NCI-H226 (cell line): ENCODE measurements around the gene ADAMTS6.
A peak's percentile ranks its signal among the peaks of the same experiment; 100 is the strongest.
"Not testable (repeated sequence)": the region's sequence is repeated elsewhere in the genome, so short reads cannot be mapped to it uniquely, and the experiment has no call there.

Experiments
- DNase-seq: peaks from one replicate; pipeline ENCODE4 v3.0.0-alpha.2; 2015

The ADAMTS6 gene

DNA sequence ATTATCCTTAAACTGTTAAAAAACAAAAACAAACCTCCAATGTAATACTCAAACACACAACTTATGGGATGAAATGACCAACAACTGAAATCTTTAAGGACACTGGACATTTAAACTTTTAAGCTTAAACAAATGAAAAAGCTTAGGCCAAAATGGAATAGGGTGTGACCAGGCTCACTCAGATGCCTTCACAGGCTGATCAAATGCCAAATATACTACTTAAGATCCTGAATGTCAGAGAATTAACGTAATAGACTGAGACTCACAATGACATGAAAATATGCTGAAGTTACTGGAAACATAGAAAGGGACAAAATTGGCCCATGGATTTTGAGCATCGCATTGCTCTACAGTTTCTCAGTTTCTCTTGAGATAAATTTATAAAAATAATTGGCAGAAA is 286.8 kb downstream of the ADAMTS6 start:
- DNase-seq, result no peak

DNA sequence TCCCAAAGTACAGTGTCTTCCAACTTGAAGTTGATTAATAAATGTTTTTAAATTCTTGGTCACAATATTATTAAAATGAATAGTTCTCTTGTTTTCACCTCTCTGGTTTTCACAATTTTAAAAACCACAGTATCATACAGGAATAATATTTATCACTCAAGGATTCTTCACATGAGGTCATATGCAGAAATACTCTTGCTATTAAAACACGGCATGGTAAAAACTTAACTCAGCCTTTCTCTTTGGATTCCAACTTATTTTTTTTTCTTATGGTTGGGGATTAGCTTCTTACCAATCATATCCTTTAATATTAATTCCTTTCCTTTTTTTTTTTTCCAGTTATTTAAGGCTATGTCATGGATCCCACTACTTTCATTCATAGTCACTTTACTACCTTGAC is 289.4 kb downstream of the ADAMTS6 start:
- DNase-seq, result no peak

DNA sequence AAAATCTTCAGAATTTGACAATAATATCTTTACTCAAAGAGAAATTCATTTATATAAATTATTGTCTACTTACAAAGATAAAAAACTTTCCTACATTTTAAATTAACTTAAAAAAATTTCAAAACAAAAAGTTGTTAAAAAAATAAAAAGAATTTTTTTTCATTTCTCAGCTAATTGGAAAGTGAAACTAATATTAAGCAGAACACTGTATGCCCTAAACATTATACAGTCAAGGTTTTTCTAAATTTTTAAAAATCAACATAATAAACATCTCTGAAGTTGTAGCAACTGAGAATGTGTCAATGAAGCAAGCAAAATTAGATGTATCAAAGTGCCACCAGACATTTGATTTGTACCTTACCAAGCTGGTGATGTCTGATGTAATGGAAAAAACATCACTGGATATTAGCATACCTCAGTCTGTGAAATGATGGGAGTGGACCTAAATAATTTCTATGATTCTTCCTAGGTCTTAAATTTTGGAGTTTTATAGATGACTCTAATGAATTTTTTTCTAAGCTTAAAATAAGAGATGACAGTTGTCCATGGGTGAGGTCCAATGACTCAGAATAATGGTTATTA is 290.1 kb downstream of the ADAMTS6 start:
- no peak for DNase-seq

DNA sequence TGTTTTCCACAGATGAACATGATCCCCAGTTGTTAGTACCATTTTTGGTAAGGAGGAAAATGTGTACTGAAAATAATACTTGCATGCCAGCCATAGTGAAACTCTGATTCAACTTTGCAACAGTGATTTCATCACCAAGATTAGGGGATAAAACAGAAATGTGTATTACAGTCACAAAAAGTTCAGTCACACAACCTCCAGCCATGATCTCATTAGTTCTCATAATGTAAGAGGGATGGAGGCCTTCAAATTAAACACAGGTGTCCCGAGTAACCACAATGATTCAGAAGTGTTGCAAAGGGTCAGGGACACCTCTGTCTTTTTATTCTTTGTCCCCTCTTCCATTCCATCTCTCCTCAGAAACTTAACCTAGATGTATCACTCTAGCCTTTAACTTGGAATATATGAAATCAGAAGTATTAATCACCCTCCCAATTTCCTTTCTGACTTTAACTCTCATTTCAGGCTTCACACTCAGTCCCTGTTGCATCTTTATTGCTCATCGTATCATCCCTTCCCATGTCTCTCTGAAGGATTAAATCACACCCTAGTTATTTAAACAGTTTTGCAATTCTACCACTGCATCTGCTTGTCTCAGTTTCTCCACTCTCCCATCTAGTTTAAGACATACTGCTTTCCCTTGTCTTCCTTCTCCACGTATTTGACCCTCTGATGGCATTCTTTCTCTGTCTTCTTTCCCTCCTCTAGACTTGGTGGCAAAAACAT is 291.2 kb downstream of the ADAMTS6 start:
- peak; percentile 77 for DNase-seq

GRCh38 chr5:65186646-65187227 is 295.0 kb downstream of the ADAMTS6 start:
- DNase-seq, result no peak

DNA sequence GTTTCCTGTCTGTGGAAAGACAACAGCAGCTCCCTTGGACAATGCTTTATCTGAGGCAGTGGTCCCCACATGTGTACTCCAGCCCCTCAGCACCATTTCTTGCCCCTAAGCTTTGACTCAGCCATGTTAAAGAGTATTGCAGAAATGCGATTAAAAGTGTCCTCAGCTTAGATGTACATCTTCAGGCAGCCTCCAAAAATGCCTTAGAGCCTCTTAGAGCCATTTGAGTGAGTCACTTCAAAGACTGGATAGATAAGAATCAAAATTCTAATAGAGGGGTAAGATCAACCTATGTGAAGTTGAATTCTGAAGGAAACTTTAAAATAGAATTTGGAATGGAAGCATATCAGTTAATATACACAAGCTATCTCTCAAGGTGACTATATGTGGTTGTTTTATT is 296.3 kb downstream of the ADAMTS6 start:
- no peak for DNase-seq

DNA sequence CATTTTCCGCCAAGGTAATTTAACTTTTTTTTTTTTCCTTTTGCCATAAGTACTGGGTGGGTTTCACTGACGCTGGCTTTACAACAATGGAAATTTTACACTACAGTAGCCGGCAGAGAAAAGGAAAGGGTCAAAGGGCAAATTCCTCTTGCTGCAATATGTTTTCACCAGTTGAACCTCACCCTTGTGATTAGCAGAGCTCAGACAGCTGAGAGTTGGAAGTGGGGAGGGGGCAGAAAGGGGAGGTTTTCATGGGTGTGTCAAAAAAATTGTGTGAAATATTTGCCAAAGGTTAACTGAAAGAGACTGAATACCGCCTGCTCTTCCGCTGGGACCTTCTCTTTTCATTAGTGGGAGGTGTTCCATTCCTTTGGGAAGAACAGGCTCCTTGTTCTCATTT is 296.9 kb downstream of the ADAMTS6 start:
- no peak for DNase-seq

GRCh38 chr5:65174231-65174630 is 307.5 kb downstream of the ADAMTS6 start:
- DNase-seq, result not testable (repeated sequence)

GRCh38 chr5:65173130-65173525 is 308.6 kb downstream of the ADAMTS6 start:
- no peak for DNase-seq

DNA sequence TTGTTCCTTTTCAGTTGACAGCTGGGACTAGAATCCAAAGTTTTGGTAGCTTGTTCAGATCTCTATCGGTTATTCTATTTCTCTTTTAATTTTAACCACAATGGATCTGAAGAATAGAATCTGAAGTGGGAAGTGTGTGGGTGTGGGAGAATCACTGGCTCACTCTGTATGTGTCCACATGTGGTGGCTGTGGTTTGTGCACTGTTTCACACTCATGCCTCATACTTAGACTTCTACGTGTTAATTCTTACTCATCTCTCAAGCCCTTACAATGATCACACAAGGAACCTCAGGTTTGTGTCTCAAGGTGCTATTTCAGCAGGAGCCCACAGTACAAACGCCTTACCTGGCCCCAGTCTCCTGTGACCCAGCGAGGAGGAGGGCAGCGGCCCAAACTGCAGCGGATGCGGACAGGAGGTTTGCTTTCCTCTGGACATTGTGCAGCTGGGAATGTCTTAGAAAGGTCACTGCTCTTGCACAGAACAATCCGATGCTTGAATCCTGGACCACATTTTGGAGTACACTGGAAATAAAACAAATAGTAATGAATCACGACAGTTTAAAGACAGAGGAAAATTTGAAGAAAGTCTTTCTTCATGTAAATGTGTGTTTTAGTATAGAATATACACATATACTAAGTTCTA is 309.1 kb downstream of the ADAMTS6 start:
- DNase-seq, result no peak

DNA sequence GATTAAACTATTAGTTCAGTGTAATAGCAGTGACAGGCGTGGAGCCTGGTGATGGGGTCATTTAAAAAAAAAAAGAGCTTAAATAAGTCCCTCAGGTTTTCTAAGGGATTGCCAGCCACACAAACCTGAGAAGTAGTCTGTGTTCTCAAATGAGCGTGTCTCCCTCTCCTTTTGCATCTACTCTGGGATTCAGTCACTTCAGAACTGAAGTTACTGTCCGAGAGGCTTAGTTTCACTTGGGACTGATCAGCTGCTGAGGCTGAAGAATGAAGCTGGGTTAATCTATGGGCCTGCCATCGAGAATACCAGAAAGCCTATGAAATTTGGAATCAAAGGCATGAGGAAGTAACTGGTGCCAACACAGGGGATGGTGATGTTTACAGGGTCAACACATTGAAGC is 310.1 kb downstream of the ADAMTS6 start:
- no peak for DNase-seq

DNA sequence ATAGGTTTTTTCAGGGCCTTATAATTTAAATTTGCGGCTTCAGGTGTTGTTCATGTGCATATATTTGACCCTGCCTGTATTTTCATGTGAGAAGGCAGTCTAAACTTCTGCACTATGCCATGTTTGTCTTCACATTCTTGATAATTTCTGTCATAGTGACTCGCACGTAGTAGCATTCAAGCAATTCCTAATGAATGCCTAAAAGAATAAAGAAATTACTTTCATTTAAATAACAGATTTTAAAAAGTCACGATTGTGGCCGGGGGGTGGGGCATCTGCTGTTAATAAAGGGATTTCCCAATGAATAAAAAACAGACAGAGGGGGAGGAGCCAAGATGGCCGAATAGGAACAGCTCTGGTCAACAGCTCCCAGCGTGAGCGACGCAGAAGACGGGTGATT is 318.0 kb downstream of the ADAMTS6 start:
- peak; percentile 48 for DNase-seq

DNA sequence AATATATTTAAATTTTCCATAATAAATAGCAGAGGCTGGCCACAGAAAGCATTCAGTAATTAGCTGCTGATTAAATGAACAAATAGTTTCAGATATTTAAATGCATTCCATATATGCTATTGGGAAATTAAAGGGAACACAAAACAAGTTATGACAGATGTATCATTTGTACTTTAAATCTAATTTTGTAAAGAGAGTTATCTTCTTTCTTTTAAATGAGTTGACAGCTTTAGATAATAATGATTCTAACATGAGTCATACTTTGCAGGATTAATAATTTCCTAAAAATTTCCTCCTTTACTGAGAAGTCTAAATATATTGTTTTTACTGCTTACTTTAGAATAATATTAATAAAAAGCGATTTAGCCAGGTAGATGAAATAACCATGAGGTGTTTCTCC is 320.1 kb downstream of the ADAMTS6 start:
- no peak for DNase-seq

DNA sequence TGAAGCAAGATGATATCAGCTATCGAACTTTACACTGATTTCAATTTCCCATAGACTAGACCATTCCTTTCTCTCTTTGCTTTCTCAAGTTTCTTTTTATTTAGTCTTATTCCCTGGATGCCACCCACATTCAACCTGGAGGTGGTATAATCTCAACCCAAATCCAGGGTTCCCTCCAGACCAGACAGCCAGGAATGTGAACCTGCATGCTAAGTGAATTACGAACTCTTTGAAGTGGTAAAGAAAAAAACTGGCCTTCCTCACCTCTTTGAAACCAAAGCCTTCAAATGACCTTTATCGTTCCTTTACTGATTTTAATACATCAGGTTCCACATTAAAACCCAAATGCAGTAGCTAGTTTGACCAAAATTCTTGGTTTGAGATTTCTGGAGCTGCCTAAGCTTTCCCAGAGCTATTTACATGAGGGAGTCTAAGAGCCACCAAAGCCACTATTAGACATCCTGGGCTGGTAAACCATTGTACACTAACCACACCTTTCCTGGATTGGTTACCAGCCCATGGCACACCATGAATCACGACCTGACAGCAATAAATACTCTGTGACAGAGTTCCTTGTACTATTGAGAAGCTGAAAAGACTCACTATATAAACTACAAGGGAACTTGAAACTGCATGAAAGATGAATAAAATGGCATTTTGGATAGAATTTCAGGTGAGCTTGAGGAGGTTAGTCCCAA is 323.7 kb downstream of the ADAMTS6 start:
- no peak for DNase-seq

DNA sequence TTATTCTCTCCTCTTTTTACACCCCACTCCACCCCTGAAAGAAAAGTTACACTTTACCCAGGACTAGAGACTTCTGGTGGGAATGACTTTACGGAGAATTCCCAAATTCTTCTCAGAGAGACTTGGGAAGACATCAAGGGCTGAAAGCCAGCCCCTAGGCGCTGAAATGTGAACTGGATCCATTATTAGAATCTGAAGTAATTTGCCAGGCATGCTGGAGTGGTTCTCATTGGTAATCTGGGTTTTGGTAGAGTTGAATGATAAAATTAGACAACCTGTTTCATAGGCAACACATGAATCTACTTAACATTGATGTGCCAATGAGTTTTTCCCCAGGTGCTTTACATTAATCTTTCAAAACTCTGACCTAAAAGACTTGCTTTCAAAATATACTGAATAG is 324.8 kb downstream of the ADAMTS6 start:
- no peak for DNase-seq

DNA sequence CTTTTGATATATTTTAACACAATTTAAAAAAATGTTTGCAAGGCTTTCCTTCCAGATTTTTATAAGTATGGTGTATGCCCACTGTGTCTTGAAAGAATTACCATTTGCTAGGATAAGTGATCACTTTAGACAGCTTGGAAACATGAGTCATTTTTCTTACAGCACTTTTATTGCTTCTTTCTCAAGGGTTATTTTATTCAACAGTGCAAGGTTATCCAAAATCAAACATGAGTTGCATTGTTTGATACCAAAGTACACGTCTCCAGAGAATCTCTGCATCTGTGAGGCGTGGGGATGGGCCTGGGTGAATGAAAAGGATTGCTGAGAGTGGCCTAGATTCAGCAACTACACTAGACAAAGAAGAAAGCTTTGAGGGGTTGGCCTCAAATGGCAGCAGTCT is 329.6 kb downstream of the ADAMTS6 start:
- no peak for DNase-seq

DNA sequence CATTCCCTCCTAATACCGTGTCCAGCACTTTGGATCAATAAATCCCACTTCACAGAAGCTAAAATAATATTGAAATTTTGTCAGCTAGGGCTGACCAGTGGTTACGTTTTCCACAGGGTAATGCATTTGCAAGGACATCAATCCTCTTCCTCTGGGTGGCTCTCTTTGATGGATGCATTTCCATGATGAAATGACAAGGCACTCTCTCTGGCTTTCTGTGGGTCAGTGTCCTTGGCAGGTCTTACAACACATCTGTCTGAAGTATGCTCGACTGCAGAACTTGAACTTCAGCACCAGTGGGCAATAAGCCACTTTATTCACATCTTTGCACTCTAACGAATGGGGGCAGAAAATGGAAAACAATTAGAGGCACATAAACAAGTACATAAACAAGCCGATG is 330.1 kb downstream of the ADAMTS6 start:
- DNase-seq, result no peak

- no peak for DNase-seq
Observed at GRCh38 chr5:65150599-65151304, 331.0 kb downstream of the ADAMTS6 start.

DNA sequence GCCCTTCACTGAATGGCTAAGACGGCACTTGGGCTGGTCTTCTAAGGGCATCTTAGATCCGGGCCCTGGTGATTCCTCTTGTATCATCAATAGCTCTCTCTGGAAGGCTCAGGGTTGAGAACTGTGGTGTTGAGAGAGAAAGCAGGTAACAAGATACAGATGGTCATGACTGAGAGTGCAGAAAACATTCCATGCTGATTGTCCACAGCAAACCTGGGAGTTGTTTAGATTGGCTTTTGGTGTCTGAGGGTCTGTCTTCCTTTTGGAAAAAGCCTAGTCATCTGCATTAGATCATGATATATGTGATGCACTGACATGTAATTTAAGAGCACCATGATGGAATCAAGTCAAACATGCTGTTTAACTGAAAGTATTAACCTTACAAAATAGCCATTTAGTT is 331.9 kb downstream of the ADAMTS6 start:
- DNase-seq, result no peak

DNA sequence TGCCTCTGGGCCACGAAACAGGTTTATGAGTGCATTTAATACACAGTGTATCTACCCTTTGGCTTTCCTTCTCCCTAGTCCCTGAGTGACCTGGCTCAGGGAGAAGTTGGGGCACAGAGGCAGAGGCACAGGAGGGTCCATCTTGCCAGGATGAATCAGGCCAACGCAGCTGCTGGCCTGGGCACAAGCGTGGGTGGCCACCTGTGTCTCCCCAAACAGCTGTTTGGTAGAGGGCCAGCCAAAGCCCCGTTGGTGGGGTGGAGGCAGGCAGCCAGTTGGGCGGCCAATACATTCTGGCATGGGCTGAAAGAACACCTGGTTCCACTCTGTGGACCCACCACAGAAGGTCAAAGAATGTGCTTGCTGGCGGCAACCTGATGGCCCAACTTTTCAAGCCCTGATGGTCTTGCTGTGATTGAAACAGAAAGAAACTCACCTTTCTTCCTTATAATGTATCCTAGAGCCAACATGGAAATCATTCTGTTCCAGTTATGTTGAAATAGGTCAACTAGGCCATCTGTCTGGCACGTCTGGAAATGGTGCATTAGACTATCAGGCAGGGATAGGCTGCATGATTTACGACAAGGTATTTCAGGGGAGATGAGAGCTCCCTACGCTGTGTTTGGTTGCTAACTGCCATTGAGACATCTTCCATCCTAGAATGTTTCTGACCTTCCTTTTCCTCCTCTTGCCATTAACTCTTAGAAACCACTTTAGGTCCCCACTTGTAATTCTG is 337.4 kb downstream of the ADAMTS6 start:
- DNase-seq, result peak; percentile 6

DNA sequence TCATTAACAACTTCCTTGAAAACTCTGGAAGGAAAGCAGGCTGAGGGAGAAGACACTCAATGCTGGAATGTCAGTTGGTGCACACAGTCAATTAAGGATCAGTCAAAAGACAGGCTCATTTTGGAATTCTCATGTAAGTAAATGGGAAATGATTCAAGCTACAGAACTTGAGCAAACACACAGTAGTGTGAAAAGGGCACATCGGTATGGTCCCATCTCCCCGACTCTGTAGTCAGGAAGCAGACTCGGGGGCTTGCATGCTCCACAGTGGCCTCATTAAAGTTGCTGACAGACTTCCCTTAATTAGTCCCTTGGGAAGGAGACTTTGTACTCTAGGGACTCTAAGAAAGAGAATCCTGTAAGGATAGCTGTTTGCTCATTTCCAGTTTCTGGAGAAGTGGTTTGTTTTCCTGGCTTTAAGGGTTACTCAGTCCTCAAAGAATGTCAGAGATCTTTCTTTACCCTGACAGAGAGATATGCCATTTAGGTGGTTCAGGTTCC is 339.2 kb downstream of the ADAMTS6 start:
- DNase-seq, result peak; percentile 51

GRCh38 chr5:65142016-65142415 is 339.7 kb downstream of the ADAMTS6 start:
- no peak for DNase-seq
